ENCODE data around the gene GNAI2. TPM values are rescaled to one million over a fixed set of nuclear protein-coding genes. Genes with fewer than 3 reads are reported as not detected.

GNAI2 gene
- total and polyA plus RNA-seq, 8 donors, result 26.9 to 104 (median 51.9) TPM

- H3K4me3 ChIP-seq, result peak within 1 kb of the TSS; percentile 21 to 58 (median 44)
- intact Hi-C loops (cut with DNase I), result no loop called here
- H3K4me1 ChIP-seq, result peaks cover 25 to 49% (median 29%) of the 10 kb centered on the region in 3 donors
- no peak for TF ChIP-seq CTCF (IDR thresholded peaks at IDR 0.05)
- FAIRE-seq (no peak), ATAC-seq (peak; percentile 71 to 77 (median 74)), DNase-seq (peak; percentile 84 to 95 (median 94))
- H3K36me3 ChIP-seq, result no peaks in the 10 kb centered on the region
- H3K27ac ChIP-seq, result peak within 1 kb of the TSS; percentile 87 to 94 (median 90)
- WGBS, 2 donors, result 11 to 12% methylated on average over 21 of the region's 21 CpGs
- H3K27me3 ChIP-seq, result no peaks in the 10 kb centered on the region
- H3K9me3 ChIP-seq, result no peaks in the 10 kb centered on the region
These were observed 32.9 kb downstream of the GNAI2 start, which contains the start of gene SEMA3B for GRCh38 chr3:50268703-50269451. SEMA3B (plus strand) TSS chr3:50269147; CDS start chr3:50269241, 94 bp downstream.

- DNase-seq, result no peak
These were observed 33.5 kb downstream of the GNAI2 start for GRCh38 chr3:50269460-50269859.

GRCh38 chr3:50269977-50270413, 34.0 kb downstream of the GNAI2 start:
- DNase-seq (peak in 1 of 6 donors; percentile 64), ATAC-seq (no peak), FAIRE-seq (no peak)
- peaks cover 0 to 5% (median 0%) of the 10 kb centered on the region in 3 donors for H3K36me3 ChIP-seq
- 28 to 33% methylated on average over 8 of the region's 8 CpGs for WGBS, 2 donors
- intact Hi-C loops (cut with DNase I), result loop anchor here in 2 of 3 donors (5.0 kb wide), 2 partner anchors 43 to 78 kb away; partner anchors contain the start of gene GNAT1 (in 1 of the 2)
- H3K27ac ChIP-seq, result peak overlapping the region; percentile 87 to 94 (median 90)
- H3K4me3 ChIP-seq, result peak overlapping the region; percentile 21 to 58 (median 44)
- no peak for TF ChIP-seq CTCF (IDR thresholded peaks at IDR 0.05)
- H3K4me1 ChIP-seq, result peaks cover 25 to 43% (median 29%) of the 10 kb centered on the region in 3 donors
- H3K27me3 ChIP-seq, result no peaks in the 10 kb centered on the region
- no peaks in the 10 kb centered on the region for H3K9me3 ChIP-seq

More at GRCh38 chr3:50269460-50269859, 33.5 kb downstream of the GNAI2 start:
- Histone ChIP-seq H3K36me3 (peaks cover 0 to under 1% (median 0%) of the 10 kb centered on the region in 3 donors), H3K4me3 (peak overlapping the region; percentile 21 to 58 (median 44)), H3K9me3 (no peaks in the 10 kb centered on the region), H3K4me1 (peaks cover 25 to 44% (median 29%) of the 10 kb centered on the region in 3 donors), H3K27me3 (no peaks in the 10 kb centered on the region), H3K27ac (peak overlapping the region; percentile 87 to 94 (median 90))
- FAIRE-seq (no peak), ATAC-seq (no peak)
- 21 to 27% methylated on average over 4 of the region's 4 CpGs for WGBS, 2 donors
- TF ChIP-seq CTCF (IDR thresholded peaks at IDR 0.05), result no peak
- intact Hi-C loops (cut with DNase I), result no loop called here

GRCh38 chr3:50270422-50271224, 34.6 kb downstream of the GNAI2 start:
- Histone ChIP-seq H3K9me3 (no peaks in the 10 kb centered on the region), H3K4me3 (peak overlapping the region in 3 of 4 donors; percentile 40 to 58 (median 49)), H3K27ac (peak overlapping the region; percentile 87 to 94 (median 90)), H3K4me1 (peaks cover 25 to 36% (median 29%) of the 10 kb centered on the region in 3 donors), H3K36me3 (peaks cover 0 to 5% (median 0%) of the 10 kb centered on the region in 3 donors), H3K27me3 (no peaks in the 10 kb centered on the region)
- DNase-seq (peak in 3 of 6 donors; percentile 32 to 72 (median 56)), ATAC-seq (no peak), FAIRE-seq (no peak)
- intact Hi-C loops (cut with DNase I), result loop anchor here in 2 of 3 donors (5.0 kb wide), 2 partner anchors 43 to 78 kb away; partner anchors contain the start of gene GNAT1 (in 1 of the 2)
- WGBS, 2 donors, result 54 to 55% methylated on average over 19 of the region's 19 CpGs
- no peak for TF ChIP-seq CTCF (IDR thresholded peaks at IDR 0.05)

All from pancreas (tissue), 10 donors.